Stimulated activated CD8-positive, alpha-beta memory T cell treated with anti-CD3 and anti-CD28 coated beads, Interleukin-15, amount 100 ng/mL, for 48 hours (primary cell): ENCODE results near the gene IDH3B.

Experiments
- DNase-seq, 2 donors: peaks; one replicate each; pipeline ENCODE4 v3.0.0-alpha.2; 2020; ENCODE audit warnings: low read depth in 2 of 2

IDH3B gene

GRCh38 chr20:2657241-2657640 is 6.8 kb downstream of the IDH3B start:
- DNase-seq = no peak

GRCh38 chr20:2656471-2657117 is 7.4 kb downstream of the IDH3B start:
- no peak for DNase-seq

GRCh38 chr20:2655331-2656116 is 8.5 kb downstream of the IDH3B start:
- no peak for DNase-seq

- no peak for DNase-seq
Measured at GRCh38 chr20:2654831-2655230, 9.2 kb downstream of the IDH3B start.

GRCh38 chr20:2654384-2654822 is 9.6 kb downstream of the IDH3B start:
- DNase-seq = no peak

- no peak for DNase-seq
Measured at GRCh38 chr20:2653556-2654383, 10.2 kb downstream of the IDH3B start.

GRCh38 chr20:2652724-2653555 is 11.1 kb downstream of the IDH3B start:
- DNase-seq = no peak

GRCh38 chr20:2651772-2652723 is 12.0 kb downstream of the IDH3B start, which contains the start of gene NOP56:
NOP56 (plus strand) TSS chr20:2652632; CDS start chr20:2652661, 29 bp downstream.
- DNase-seq = peak; percentile 89 to 91

GRCh38 chr20:2643708-2644107 is 20.3 kb downstream of the IDH3B start:
- no peak for DNase-seq

GRCh38 chr20:2640899-2641298 is 23.1 kb downstream of the IDH3B start:
- DNase-seq = no peak

- no peak for DNase-seq
Measured at GRCh38 chr20:2640260-2640659, 23.8 kb downstream of the IDH3B start.

GRCh38 chr20:2637246-2637645 is 26.8 kb downstream of the IDH3B start:
- DNase-seq = no peak

- no peak for DNase-seq
Measured at GRCh38 chr20:2633381-2633780, 30.6 kb downstream of the IDH3B start.

- DNase-seq = no peak
Measured at GRCh38 chr20:2631228-2631627, 32.8 kb downstream of the IDH3B start.

- DNase-seq = no peak
Measured at GRCh38 chr20:2626853-2627541, 37.0 kb downstream of the IDH3B start.

- DNase-seq = no peak
Measured at GRCh38 chr20:2625062-2625461, 39.0 kb downstream of the IDH3B start.

- no peak for DNase-seq
Measured at GRCh38 chr20:2624190-2624589, 39.8 kb downstream of the IDH3B start.

GRCh38 chr20:2619961-2620595 is 43.9 kb downstream of the IDH3B start:
- DNase-seq = no peak

- no peak for DNase-seq
Measured at GRCh38 chr20:2619337-2619736, 44.7 kb downstream of the IDH3B start.
